ENCODE data around the gene FOXL2NB.

DNA sequence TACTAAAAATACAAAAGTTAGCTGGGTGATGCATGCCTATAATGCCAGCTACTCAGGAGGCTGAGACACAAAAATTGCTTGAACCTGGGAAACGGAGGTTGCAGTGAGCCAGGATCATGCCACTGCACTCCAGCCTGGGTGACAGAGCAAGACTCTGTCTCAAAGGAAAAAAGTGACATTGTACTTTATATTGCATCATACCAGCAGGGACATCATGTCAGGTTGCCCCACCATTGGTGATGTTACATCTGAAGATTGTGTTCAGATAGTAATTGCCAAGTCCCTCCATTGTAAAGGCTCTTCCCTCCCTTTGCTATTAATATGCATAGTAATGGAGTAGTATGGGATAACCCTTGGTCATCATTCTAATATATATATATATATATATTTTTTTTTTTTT is 44.8 kb upstream of the FOXL2NB start:
- TF ChIP-seq CTCF (IDR thresholded peaks at IDR 0.05) (no peak), MAZ (IDR thresholded peaks at IDR 0.05; ENCODE audit: borderline replicate concordance, low read depth, low read length) (no peak), CHD4 (IDR thresholded peaks at IDR 0.05; ENCODE audit: borderline replicate concordance) (no peak), FOSL2 (IDR thresholded peaks at IDR 0.05) (no peak), FOSL2 (CRISPR knock-in tag; IDR thresholded peaks at IDR 0.05) (no peak), RCOR1 (IDR thresholded peaks at IDR 0.05; ENCODE audit: low read depth, low read length) (no peak), CBX2 (IDR thresholded peaks at IDR 0.05; ENCODE audit: borderline replicate concordance, low read depth) (no peak), SMC3 (IDR thresholded peaks at IDR 0.05) (no peak), HDAC2 (IDR thresholded peaks at IDR 0.05) (no peak), ZFP36 (IDR thresholded peaks at IDR 0.05; ENCODE audit: borderline replicate concordance, partially characterized antibody) (no peak), POLR2A (IDR thresholded peaks at IDR 0.05; ENCODE audit: low read length) (no peak), FOXS1 (CRISPR knock-in tag; IDR thresholded peaks at IDR 0.05) (no peak), EHMT2 (IDR thresholded peaks at IDR 0.05; ENCODE audit: low read depth) (no peak)
- TF ChIP-seq, protein P1, sequence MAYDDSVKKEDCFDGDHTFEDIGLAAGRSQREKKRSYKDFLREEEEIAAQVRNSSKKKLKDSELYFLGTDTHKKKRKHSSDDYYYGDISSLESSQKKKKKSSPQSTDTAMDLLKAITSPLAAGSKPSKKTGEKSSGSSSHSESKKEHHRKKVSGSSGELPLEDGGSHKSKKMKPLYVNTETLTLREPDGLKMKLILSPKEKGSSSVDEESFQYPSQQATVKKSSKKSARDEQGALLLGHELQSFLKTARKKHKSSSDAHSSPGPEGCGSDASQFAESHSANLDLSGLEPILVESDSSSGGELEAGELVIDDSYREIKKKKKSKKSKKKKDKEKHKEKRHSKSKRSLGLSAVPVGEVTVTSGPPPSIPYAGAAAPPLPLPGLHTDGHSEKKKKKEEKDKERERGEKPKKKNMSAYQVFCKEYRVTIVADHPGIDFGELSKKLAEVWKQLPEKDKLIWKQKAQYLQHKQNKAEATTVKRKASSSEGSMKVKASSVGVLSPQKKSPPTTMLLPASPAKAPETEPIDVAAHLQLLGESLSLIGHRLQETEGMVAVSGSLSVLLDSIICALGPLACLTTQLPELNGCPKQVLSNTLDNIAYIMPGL (CRISPR knock-in tag; IDR thresholded peaks at IDR 0.05; ENCODE audit: borderline replicate concordance), result no peak
- TF ChIP-seq, protein P2, sequence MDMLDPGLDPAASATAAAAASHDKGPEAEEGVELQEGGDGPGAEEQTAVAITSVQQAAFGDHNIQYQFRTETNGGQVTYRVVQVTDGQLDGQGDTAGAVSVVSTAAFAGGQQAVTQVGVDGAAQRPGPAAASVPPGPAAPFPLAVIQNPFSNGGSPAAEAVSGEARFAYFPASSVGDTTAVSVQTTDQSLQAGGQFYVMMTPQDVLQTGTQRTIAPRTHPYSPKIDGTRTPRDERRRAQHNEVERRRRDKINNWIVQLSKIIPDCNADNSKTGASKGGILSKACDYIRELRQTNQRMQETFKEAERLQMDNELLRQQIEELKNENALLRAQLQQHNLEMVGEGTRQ (IDR thresholded peaks at IDR 0.05), result no peak
